GM19239 (cell line): Measurements from ENCODE around the gene TBC1D4.
"Not testable (repeated sequence)": the region's sequence is repeated elsewhere in the genome, so short reads cannot be mapped to it uniquely, and the experiment has no call there.

Source experiments
- DNase-seq: peaks from one replicate; pipeline ENCODE4 v3.0.0; 2011; ENCODE audit warnings: low spot score; ENCODE audit not compliant: insufficient read length
- FAIRE-seq: peaks from 2 replicates; lab custom pipeline; 2011; peaks lifted over from hg19 to GRCh38; lab: Jason Lieb, UNC

The TBC1D4 gene

GRCh38 chr13:75245578-75245977 lies 236.4 kb downstream of the TBC1D4 start:
- not testable (repeated sequence) for DNase-seq, FAIRE-seq

- DNase-seq, FAIRE-seq: not testable (repeated sequence)
These were observed 241.7 kb downstream of the TBC1D4 start for GRCh38 chr13:75240240-75240639.

DNA sequence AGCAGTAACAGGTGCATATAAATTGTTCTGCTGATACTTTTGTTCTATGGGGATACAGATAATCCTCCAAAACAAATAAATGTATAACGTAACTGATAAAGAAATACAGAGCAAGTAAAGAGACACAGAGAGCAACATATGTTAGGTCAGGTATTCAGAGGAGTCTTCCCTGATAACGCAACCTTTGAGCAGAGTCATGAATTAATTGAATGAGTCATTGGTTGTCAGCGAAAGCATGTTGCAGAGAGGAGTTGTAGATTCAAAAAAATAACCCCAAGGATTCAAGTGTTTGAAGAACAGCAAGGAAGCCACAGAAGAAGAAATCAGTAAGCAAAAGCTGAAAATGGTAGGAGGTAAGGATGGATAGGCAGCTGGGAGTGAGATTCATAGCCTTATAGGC lies 245.2 kb downstream of the TBC1D4 start:
- no peak for DNase-seq
- FAIRE-seq: no peak
